ENCODE results near the gene AP2B1.
"Not testable (repeated sequence)": the region's sequence is repeated elsewhere in the genome, so short reads cannot be mapped to it uniquely, and the experiment has no call there.

Gene AP2B1

GRCh38 chr17:35747540-35748017, 160.5 kb downstream of the AP2B1 start:
- Mint-ChIP-seq H3K27me3 (peaks cover 48 to 93% of the 10 kb centered on the region in 2 donors), H3K4me3 (no peak overlapping the region)

GRCh38 chr17:35748341-35748841, 161.3 kb downstream of the AP2B1 start:
- Mint-ChIP-seq H3K4me1 (ENCODE audit: low read depth in 2 of 2) (peaks cover 3 to 10% of the 10 kb centered on the region in 2 donors), H3K27me3 (peaks cover 51 to 93% of the 10 kb centered on the region in 2 donors), H3K27ac (no peak overlapping the region), H3K9me3 (no peaks in the 10 kb centered on the region), H3K36me3 (ENCODE audit: insufficient read depth) (no peaks in the 10 kb centered on the region), H3K4me3 (no peak overlapping the region)
- no peak for ATAC-seq (replicated peaks)
- no peak for DNase-seq

More at GRCh38 chr17:35747540-35748017, 160.5 kb downstream of the AP2B1 start:
- peak; percentile 73 to 81 (median 74) for DNase-seq
- no peaks in the 10 kb centered on the region for H3K36me3 Mint-ChIP-seq (ENCODE audit: insufficient read depth)
- peaks cover 3 to 10% of the 10 kb centered on the region in 2 donors for H3K4me1 Mint-ChIP-seq (ENCODE audit: low read depth in 2 of 2)
- H3K27ac Mint-ChIP-seq: no peak overlapping the region
- ATAC-seq (replicated peaks): peak; percentile 98
- no peaks in the 10 kb centered on the region for H3K9me3 Mint-ChIP-seq

- DNase-seq (no peak), ATAC-seq (replicated peaks) (no peak)
- Mint-ChIP-seq H3K36me3 (ENCODE audit: insufficient read depth) (no peaks in the 10 kb centered on the region), H3K27ac (no peak overlapping the region), H3K27me3 (peaks cover 50 to 90% of the 10 kb centered on the region in 2 donors), H3K4me3 (no peak overlapping the region), H3K9me3 (no peaks in the 10 kb centered on the region), H3K4me1 (ENCODE audit: low read depth in 2 of 2) (peaks cover 3 to 10% of the 10 kb centered on the region in 2 donors)
Measured at GRCh38 chr17:35748979-35749378, 161.9 kb downstream of the AP2B1 start.

GRCh38 chr17:35749560-35750412, 162.7 kb downstream of the AP2B1 start:
- H3K27ac Mint-ChIP-seq: no peak overlapping the region
- peaks cover 50 to 82% of the 10 kb centered on the region in 2 donors for H3K27me3 Mint-ChIP-seq
- H3K4me3 Mint-ChIP-seq: peak overlapping the region in 1 of 2 donors; percentile 25
- H3K36me3 Mint-ChIP-seq (ENCODE audit: insufficient read depth): no peaks in the 10 kb centered on the region
- ATAC-seq (replicated peaks) (no peak), DNase-seq (no peak)
- peaks cover 3 to 10% of the 10 kb centered on the region in 2 donors for H3K4me1 Mint-ChIP-seq (ENCODE audit: low read depth in 2 of 2)
- no peaks in the 10 kb centered on the region for H3K9me3 Mint-ChIP-seq

- DNase-seq: no peak
- Mint-ChIP-seq H3K36me3 (ENCODE audit: insufficient read depth) (no peaks in the 10 kb centered on the region), H3K27ac (no peak overlapping the region), H3K4me3 (no peak overlapping the region), H3K9me3 (no peaks in the 10 kb centered on the region), H3K4me1 (ENCODE audit: low read depth in 2 of 2) (peaks cover 3 to 10% of the 10 kb centered on the region in 2 donors), H3K27me3 (peaks cover 50 to 76% of the 10 kb centered on the region in 2 donors)
- ATAC-seq (replicated peaks): no peak
Measured at GRCh38 chr17:35750526-35751395, 163.6 kb downstream of the AP2B1 start.

- Mint-ChIP-seq H3K27me3 (peaks cover 50 to 68% of the 10 kb centered on the region in 2 donors), H3K4me1 (ENCODE audit: low read depth in 2 of 2) (peaks cover 3 to 10% of the 10 kb centered on the region in 2 donors)
- not testable (repeated sequence) for ATAC-seq (replicated peaks); H3K9me3 Mint-ChIP-seq; H3K36me3 Mint-ChIP-seq (ENCODE audit: insufficient read depth); H3K27ac Mint-ChIP-seq; H3K4me3 Mint-ChIP-seq; DNase-seq
Measured at GRCh38 chr17:35751541-35751940, 164.4 kb downstream of the AP2B1 start.

- no peak overlapping the region for H3K27ac Mint-ChIP-seq
Measured at GRCh38 chr17:35752471-35752870, 165.3 kb downstream of the AP2B1 start.

GRCh38 chr17:35752945-35753764, 166.0 kb downstream of the AP2B1 start, which contains the start of gene GAS2L2:
Gene GAS2L2 (minus strand): TSS chr17:35753239. CDS start chr17:35752850, 389 bp downstream.
- H3K4me3 Mint-ChIP-seq: no peak within 1 kb of the TSS
- ATAC-seq (replicated peaks) (no peak), DNase-seq (no peak)
- no peaks in the 10 kb centered on the region for H3K9me3 Mint-ChIP-seq
- peaks cover 3 to 9% of the 10 kb centered on the region in 2 donors for H3K4me1 Mint-ChIP-seq (ENCODE audit: low read depth in 2 of 2)
- no peak within 1 kb of the TSS for H3K27ac Mint-ChIP-seq
- peaks cover 50 to 55% of the 10 kb centered on the region in 2 donors for H3K27me3 Mint-ChIP-seq
- H3K36me3 Mint-ChIP-seq (ENCODE audit: insufficient read depth): no peaks in the 10 kb centered on the region

More at GRCh38 chr17:35752471-35752870, 165.3 kb downstream of the AP2B1 start:
- DNase-seq: no peak
- Mint-ChIP-seq H3K4me3 (no peak overlapping the region), H3K9me3 (no peaks in the 10 kb centered on the region), H3K27me3 (peaks cover 50 to 62% of the 10 kb centered on the region in 2 donors), H3K36me3 (ENCODE audit: insufficient read depth) (no peaks in the 10 kb centered on the region), H3K4me1 (ENCODE audit: low read depth in 2 of 2) (peaks cover 3 to 9% of the 10 kb centered on the region in 2 donors)
- no peak for ATAC-seq (replicated peaks)

- no peaks in the 10 kb centered on the region for H3K4me1 Mint-ChIP-seq (ENCODE audit: low read depth in 2 of 2)
- no peak for DNase-seq
- peaks cover 13 to 14% of the 10 kb centered on the region in 2 donors for H3K27me3 Mint-ChIP-seq
Measured at GRCh38 chr17:35757243-35757642, 170.1 kb downstream of the AP2B1 start.

GRCh38 chr17:35760587-35760986, 173.5 kb downstream of the AP2B1 start, which contains the start of gene C17orf50:
Gene C17orf50 (plus strand): TSS chr17:35760887. CDS start chr17:35760942, 55 bp downstream.
- no peak within 1 kb of the TSS for H3K4me3 Mint-ChIP-seq
- H3K9me3 Mint-ChIP-seq: no peaks in the 10 kb centered on the region
- DNase-seq (no peak), ATAC-seq (replicated peaks) (no peak)
- peaks cover 2 to 11% of the 10 kb centered on the region in 2 donors for H3K4me1 Mint-ChIP-seq (ENCODE audit: low read depth in 2 of 2)
- H3K27ac Mint-ChIP-seq: no peak within 1 kb of the TSS
- no peaks in the 10 kb centered on the region for H3K36me3 Mint-ChIP-seq (ENCODE audit: insufficient read depth)
- no peaks in the 10 kb centered on the region for H3K27me3 Mint-ChIP-seq

More at GRCh38 chr17:35757243-35757642, 170.1 kb downstream of the AP2B1 start:
- no peak for ATAC-seq (replicated peaks)
- no peaks in the 10 kb centered on the region for H3K36me3 Mint-ChIP-seq (ENCODE audit: insufficient read depth)
- no peaks in the 10 kb centered on the region for H3K9me3 Mint-ChIP-seq
- no peak overlapping the region for H3K27ac Mint-ChIP-seq
- no peak overlapping the region for H3K4me3 Mint-ChIP-seq

GRCh38 chr17:35761601-35762000, 174.5 kb downstream of the AP2B1 start:
- no peak for DNase-seq
- Mint-ChIP-seq H3K4me1 (ENCODE audit: low read depth in 2 of 2) (peaks cover 2 to 11% of the 10 kb centered on the region in 2 donors), H3K27ac (no peak overlapping the region), H3K36me3 (ENCODE audit: insufficient read depth) (no peaks in the 10 kb centered on the region), H3K27me3 (no peaks in the 10 kb centered on the region), H3K9me3 (no peaks in the 10 kb centered on the region), H3K4me3 (no peak overlapping the region)
- no peak for ATAC-seq (replicated peaks)

- Mint-ChIP-seq H3K9me3 (no peaks in the 10 kb centered on the region), H3K27ac (no peak overlapping the region), H3K27me3 (peaks cover 0 to 10% of the 10 kb centered on the region in 2 donors), H3K4me1 (ENCODE audit: low read depth in 2 of 2) (peaks cover 2 to 11% of the 10 kb centered on the region in 2 donors), H3K36me3 (ENCODE audit: insufficient read depth) (no peaks in the 10 kb centered on the region), H3K4me3 (peak overlapping the region; percentile 87 to 91)
- DNase-seq (no peak), ATAC-seq (replicated peaks) (no peak)
Measured at GRCh38 chr17:35763767-35764122, 176.6 kb downstream of the AP2B1 start.
